ENCODE results near the gene TRIM62. TPM values are rescaled to one million over a fixed set of nuclear protein-coding genes. Genes with fewer than 3 reads are reported as not detected.
"Not testable (repeated sequence)": the region's sequence is repeated elsewhere in the genome, so short reads cannot be mapped to it uniquely, and the experiment has no call there.

TRIM62 gene
- polyA plus RNA-seq, 1 experiment, result 5.2 TPM

GRCh38 chr1:33117440-33118085 is 64.3 kb downstream of the TRIM62 start:
- ChIA-PET CTCF (interaction anchor here (2.8 kb wide), 1 partner anchor 9 kb away, joined by 15 read pairs; no protein-coding TSS in a partner anchor), POLR2A (no interaction called here)
- Histone ChIP-seq H3K36me3 (ENCODE audit: control insufficient read depth, insufficient read depth, low read length) (no peaks in the 10 kb centered on the region), H3K4me3 (ENCODE audit: low read depth, low read length) (no peak overlapping the region), H3K27me3 (ENCODE audit: control insufficient read depth, insufficient read depth, low read length) (no peaks in the 10 kb centered on the region)
- DNase-seq (ENCODE audit: low read depth), result no peak
- no peak for TF ChIP-seq CTCF (IDR thresholded peaks at IDR 0.05; ENCODE audit: insufficient read depth, low read depth, low read length)

GRCh38 chr1:33111965-33112364 is 69.9 kb downstream of the TRIM62 start:
- ChIA-PET CTCF (no interaction called here), POLR2A (no interaction called here)
- no peak for DNase-seq (ENCODE audit: low read depth)
- TF ChIP-seq CTCF (IDR thresholded peaks at IDR 0.05; ENCODE audit: insufficient read depth, low read depth, low read length), result peak; percentile 43
- Histone ChIP-seq H3K27me3 (ENCODE audit: control insufficient read depth, insufficient read depth, low read length) (no peaks in the 10 kb centered on the region), H3K36me3 (ENCODE audit: control insufficient read depth, insufficient read depth, low read length) (no peaks in the 10 kb centered on the region), H3K4me3 (ENCODE audit: low read depth, low read length) (no peak overlapping the region)

GRCh38 chr1:33110477-33110876 is 71.4 kb downstream of the TRIM62 start:
- CTCF ChIA-PET, result interaction anchor here (1.0 to 1.4 kb wide), 3 partner anchors 15 to 17 kb away, joined by 3 read pairs; no protein-coding TSS in a partner anchor

GRCh38 chr1:33100119-33100415 is 81.8 kb downstream of the TRIM62 start:
- CTCF ChIA-PET, result interaction anchor here (0.6 to 1.0 kb wide), 3 partner anchors 8 to 372 kb away, joined by 3 to 7 read pairs (median 4); partner anchors contain the start of gene ZSCAN20
- DNase-seq (ENCODE audit: low read depth); POLR2A ChIA-PET; H3K27me3 ChIP-seq (ENCODE audit: control insufficient read depth, insufficient read depth, low read length); H3K4me3 ChIP-seq (ENCODE audit: low read depth, low read length); H3K36me3 ChIP-seq (ENCODE audit: control insufficient read depth, insufficient read depth, low read length): not testable (repeated sequence)

More at GRCh38 chr1:33110477-33110876, 71.4 kb downstream of the TRIM62 start:
- Histone ChIP-seq H3K4me3 (ENCODE audit: low read depth, low read length) (no peak overlapping the region), H3K27me3 (ENCODE audit: control insufficient read depth, insufficient read depth, low read length) (no peaks in the 10 kb centered on the region), H3K36me3 (ENCODE audit: control insufficient read depth, insufficient read depth, low read length) (no peaks in the 10 kb centered on the region)
- DNase-seq (ENCODE audit: low read depth), result no peak
- TF ChIP-seq CTCF (IDR thresholded peaks at IDR 0.05; ENCODE audit: insufficient read depth, low read depth, low read length), result no peak
- POLR2A ChIA-PET, result no interaction called here

- POLR2A ChIA-PET, result interaction anchor here (0.5 to 1.4 kb wide), 4 partner anchors 26 to 129 kb away, joined by 3 to 5 read pairs (median 3); no protein-coding TSS in a partner anchor
- no peak overlapping the region for H3K4me3 ChIP-seq (ENCODE audit: low read depth, low read length)
- 0 out of 2 replicates have a peak, but pooled peaks cover 2% of the 10 kb centered on the region for H3K36me3 ChIP-seq (ENCODE audit: control insufficient read depth, insufficient read depth, low read length)
- DNase-seq (ENCODE audit: low read depth), result peak; percentile 100
- TF ChIP-seq CTCF (IDR thresholded peaks at IDR 0.05; ENCODE audit: insufficient read depth, low read depth, low read length), result peak; percentile 68
- CTCF ChIA-PET, result interaction anchor here (0.7 to 0.9 kb wide), 4 partner anchors 13 to 372 kb away, joined by 3 to 4 read pairs (median 4); partner anchors contain the start of gene ZSCAN20
- H3K27me3 ChIP-seq (ENCODE audit: control insufficient read depth, insufficient read depth, low read length), result no peaks in the 10 kb centered on the region
These were observed 82.3 kb downstream of the TRIM62 start for GRCh38 chr1:33099290-33100118.

Data from BJ (cell line).